Measurements from ENCODE around the gene FGF2. TPM values are rescaled to one million over a fixed set of nuclear protein-coding genes. Genes with fewer than 3 reads are reported as not detected.

Gene FGF2
- total RNA-seq, 2 experiments from 2014 or later = not detected

GRCh38 chr4:122819708-122820449, 6.8 kb upstream of the FGF2 start:
- no peak for DNase-seq
- H3K4me3 Mint-ChIP-seq = no peak overlapping the region
- CTCF ChIA-PET = no interaction called here
- Histone ChIP-seq H3K4me1 (ENCODE audit: insufficient read depth, low read length) (no peaks in the 10 kb centered on the region), H3K4me3 (ENCODE audit: low read length) (no peak overlapping the region), H3K36me3 (ENCODE audit: insufficient read depth, low read length) (no peaks in the 10 kb centered on the region), H3K27me3 (ENCODE audit: control insufficient read depth in 1 of 2, insufficient read depth in 2 of 2, low read length in 2 of 2) (peaks cover 0 to 14% of the 10 kb centered on the region in 2 experiments), H3K27ac (ENCODE audit: low read depth in 1 of 2, low read length in 2 of 2) (no peak overlapping the region), H3K9me3 (ENCODE audit: control insufficient read depth in 1 of 2, insufficient read depth in 1 of 2, low read length in 2 of 2) (no peaks in the 10 kb centered on the region)
- no peaks in the 10 kb centered on the region for H3K9me3 Mint-ChIP-seq
- no peak for ATAC-seq (ENCODE audit: poor library complexity)
- no peaks in the 10 kb centered on the region for H3K36me3 Mint-ChIP-seq (ENCODE audit: low read depth)
- intact Hi-C loops (cut with DNase I, micrococcal nuclease) = no loop called here
- H3K27ac Mint-ChIP-seq = no peak overlapping the region
- TF ChIP-seq CTCF (IDR thresholded peaks at IDR 0.05) = no peak
- POLR2A ChIA-PET = no interaction called here
- no peaks in the 10 kb centered on the region for H3K4me1 Mint-ChIP-seq (ENCODE audit: low read depth)
- peaks cover 43% of the 10 kb centered on the region for H3K27me3 Mint-ChIP-seq

GRCh38 chr4:122821092-122821491, 5.5 kb upstream of the FGF2 start:
- ChIA-PET POLR2A (no interaction called here), CTCF (no interaction called here)
- Mint-ChIP-seq H3K9me3 (no peaks in the 10 kb centered on the region), H3K36me3 (ENCODE audit: low read depth) (no peaks in the 10 kb centered on the region), H3K4me3 (no peak overlapping the region), H3K27me3 (peaks cover 53% of the 10 kb centered on the region), H3K27ac (no peak overlapping the region), H3K4me1 (ENCODE audit: low read depth) (no peaks in the 10 kb centered on the region)
- Histone ChIP-seq H3K36me3 (ENCODE audit: insufficient read depth, low read length) (no peaks in the 10 kb centered on the region), H3K4me1 (ENCODE audit: insufficient read depth, low read length) (no peaks in the 10 kb centered on the region), H3K9me3 (ENCODE audit: control insufficient read depth in 1 of 2, insufficient read depth in 1 of 2, low read length in 2 of 2) (no peaks in the 10 kb centered on the region), H3K4me3 (ENCODE audit: low read length) (no peak overlapping the region), H3K27me3 (ENCODE audit: control insufficient read depth in 1 of 2, insufficient read depth in 2 of 2, low read length in 2 of 2) (peaks cover 0 to 21% of the 10 kb centered on the region in 2 experiments), H3K27ac (ENCODE audit: low read depth in 1 of 2, low read length in 2 of 2) (no peak overlapping the region)
- TF ChIP-seq CTCF (IDR thresholded peaks at IDR 0.05) = no peak
- intact Hi-C loops (cut with DNase I, micrococcal nuclease) = no loop called here
- DNase-seq = no peak
- no peak for ATAC-seq (ENCODE audit: poor library complexity)

- Mint-ChIP-seq H3K4me1 (ENCODE audit: low read depth) (peaks cover under 1% of the 10 kb centered on the region), H3K36me3 (ENCODE audit: low read depth) (no peaks in the 10 kb centered on the region), H3K4me3 (no peak overlapping the region), H3K27ac (no peak overlapping the region), H3K9me3 (no peaks in the 10 kb centered on the region), H3K27me3 (peaks cover 59% of the 10 kb centered on the region)
- ChIA-PET CTCF (no interaction called here), POLR2A (no interaction called here)
- ATAC-seq (ENCODE audit: poor library complexity) = no peak
- peaks cover 4 to 28% of the 10 kb centered on the region in 2 experiments for H3K27me3 ChIP-seq (ENCODE audit: control insufficient read depth in 1 of 2, insufficient read depth in 2 of 2, low read length in 2 of 2)
- H3K4me1 ChIP-seq (ENCODE audit: insufficient read depth, low read length) = peaks cover 5% of the 10 kb centered on the region
- H3K36me3 ChIP-seq (ENCODE audit: insufficient read depth, low read length) = no peaks in the 10 kb centered on the region
- no peaks in the 10 kb centered on the region for H3K9me3 ChIP-seq (ENCODE audit: control insufficient read depth in 1 of 2, insufficient read depth in 1 of 2, low read length in 2 of 2)
- intact Hi-C loops (cut with DNase I, micrococcal nuclease) = no loop called here
- no peak overlapping the region for H3K4me3 ChIP-seq (ENCODE audit: low read length)
- no peak for TF ChIP-seq CTCF (IDR thresholded peaks at IDR 0.05)
- DNase-seq = no peak
- no peak overlapping the region for H3K27ac ChIP-seq (ENCODE audit: low read depth in 1 of 2, low read length in 2 of 2)
Observed at GRCh38 chr4:122822466-122822865, 4.2 kb upstream of the FGF2 start.

Data from CD4-positive, alpha-beta T cell (primary cell).